Psoas muscle (tissue), 8 donors: Measurements from ENCODE around the gene NPRL2. TPM values are rescaled to one million over a fixed set of nuclear protein-coding genes. Genes with fewer than 3 reads are reported as not detected.
A peak's percentile ranks its signal among the peaks of the same experiment; 100 is the strongest.

Experiments
- ATAC-seq, 4 donors: fragments of 200-7000 bp; cut with Tn5 transposase; one replicate each; pipeline ENCODE4 v1.9.1; 2020; ENCODE audit warnings: moderate library complexity in 3 of 4, mild to moderate bottlenecking in 2 of 4
- DNase-seq, 2 donors: peaks; one replicate each; pipeline ENCODE4 v3.0.0-alpha.2; 2020
- H3K27ac ChIP-seq: fragments of 200-600 bp; one replicate; pipeline ENCODE4 v1.8.0; 2022
- H3K27me3 ChIP-seq, 3 donors: fragments of 200-600 bp in 1 of 3; one replicate each; pipeline versions ENCODE4 v1.6.1 to v1.8.0; 2013 to 2022; ENCODE audit warnings: low read length in 2 of 3, mild to moderate bottlenecking in 2 of 3, moderate library complexity in 1 of 3; ENCODE audit not compliant: insufficient read depth in 3 of 3
- H3K36me3 ChIP-seq, 2 donors: fragments of 200-600 bp in 1 of 2; one replicate each; pipeline versions ENCODE4 v1.6.1 to v1.8.0; 2013 to 2022; ENCODE audit warnings: low read depth in 1 of 2, mild to moderate bottlenecking in 1 of 2, moderate library complexity in 1 of 2; ENCODE audit not compliant: insufficient read depth in 1 of 2
- H3K4me1 ChIP-seq: fragments of 200-600 bp; one replicate; pipeline ENCODE4 v1.8.0; 2022
- H3K4me3 ChIP-seq: fragments of 200-600 bp; one replicate; pipeline ENCODE4 v1.8.0; 2022; ENCODE audit warnings: mild to moderate bottlenecking
- H3K9me3 ChIP-seq: fragments of 200-600 bp; one replicate; pipeline ENCODE4 v1.8.0; 2022
- CTCF ChIP-seq: fragments of 200-600 bp; IDR thresholded peaks from one replicate; pipeline ENCODE4 v1.8.0; 2022; ENCODE audit warnings: antibody characterized with exemption
- WGBS, 3 donors: extraction: QIAGEN DNeasy Blood & Tissue Kit; methylation state at CpG; one replicate each; pipeline versions ENCODE4 v1.1.6 to v1.1.7; 2013; 5-methylcytosine and 5-hydroxymethylcytosine counted together
- intact Hi-C, 2 donors: fragments of 100-400 bp; cut with DNase I; formaldehyde crosslinking; loops; one replicate each; pipeline versions ENCODE4 v1.11.0 to v1.14.2; 2022
- polyA plus RNA-seq, 3 donors: library from polyadenylated mRNA; stranded (reverse); fragments of 200-250 nt; gene quantifications; one replicate each; pipeline ENCODE4 v1.2.3, GENCODE V29; 2013
- total RNA-seq, 4 donors: library from RNA; stranded (reverse); fragmentation: NEBNext Ultra II Directional in 2 of 4; extraction: Animal tissue kit (Norgen Biotek cat#: 25700) in 2 of 4; gene quantifications; one replicate each; pipeline versions ENCODE4 v1.2.1 to v1.2.4, GENCODE V29; 2021 to 2023
- donor health status: healthy with polysubstance abuse.
- donor health status: DM: no; HTN: no; CAD: no; lungs with moderate emphysema.
- donor health status: Bipolar disorder and iron deficiency.
- donor health status: healthy.
- donor health status: DM: yes; HTN: yes; CAD: no.
- donor health status: DM: no; HTN: no; CAD: no.
- donor health status: DM: no; HTN: no; CAD: no.
- donor health status: DM: yes; HTN: yes; CAD: no.

Gene NPRL2
- total and polyA plus RNA-seq, 7 donors: 16.1 to 36.6 (median 21.6) TPM

GRCh38 chr3:50357481-50357880 lies 6.9 kb upstream of the NPRL2 start:
- ATAC-seq (no peak), DNase-seq (no peak)
- intact Hi-C loops: no loop called here
- no peak for TF ChIP-seq CTCF
- no peaks in the 10 kb centered on the region for H3K9me3 ChIP-seq
- H3K36me3 ChIP-seq: peaks cover 5 to 47% of the 10 kb centered on the region in 2 donors
- H3K27ac ChIP-seq: peak overlapping the region; percentile 95
- peaks cover 46% of the 10 kb centered on the region for H3K4me1 ChIP-seq
- WGBS, 3 donors: 41 to 90% (median 53%) methylated on average over 1 of the region's 1 CpG
- peak overlapping the region; percentile 82 for H3K4me3 ChIP-seq
- H3K27me3 ChIP-seq: no peaks in the 10 kb centered on the region

- WGBS, 3 donors: 13 to 31% (median 18%) methylated on average over 5 of the region's 5 CpGs
- Histone ChIP-seq H3K9me3 (no peaks in the 10 kb centered on the region), H3K27ac (peak overlapping the region; percentile 95), H3K4me1 (peaks cover 50% of the 10 kb centered on the region), H3K4me3 (peak overlapping the region; percentile 82), H3K27me3 (no peaks in the 10 kb centered on the region), H3K36me3 (peaks cover 5 to 47% of the 10 kb centered on the region in 2 donors)
- peak in 1 of 2 donors; percentile 67 for DNase-seq
- intact Hi-C loops: no loop called here
- TF ChIP-seq CTCF: no peak
- peak in 3 of 4 donors; percentile 21 to 44 (median 39) for ATAC-seq
These were observed 6.0 kb upstream of the NPRL2 start for GRCh38 chr3:50356553-50356952.

GRCh38 chr3:50355829-50356552 lies 5.4 kb upstream of the NPRL2 start:
- intact Hi-C loops: no loop called here
- Histone ChIP-seq H3K36me3 (peaks cover 5 to 47% of the 10 kb centered on the region in 2 donors), H3K4me1 (peaks cover 55% of the 10 kb centered on the region), H3K4me3 (peak overlapping the region; percentile 82), H3K27ac (peak overlapping the region; percentile 95), H3K27me3 (no peaks in the 10 kb centered on the region), H3K9me3 (no peaks in the 10 kb centered on the region)
- no peak for ATAC-seq
- no peak for DNase-seq
- 33 to 48% (median 36%) methylated on average over 5 of the region's 5 CpGs for WGBS, 3 donors
- TF ChIP-seq CTCF: no peak

GRCh38 chr3:50354850-50355249 lies 4.3 kb upstream of the NPRL2 start:
- Histone ChIP-seq H3K4me1 (peaks cover 55% of the 10 kb centered on the region), H3K9me3 (no peaks in the 10 kb centered on the region), H3K36me3 (peaks cover 5 to 47% of the 10 kb centered on the region in 2 donors), H3K27ac (no peak overlapping the region), H3K4me3 (no peak overlapping the region), H3K27me3 (no peaks in the 10 kb centered on the region)
- intact Hi-C loops: no loop called here
- no peak for ATAC-seq
- DNase-seq: no peak
- 71 to 81% (median 75%) methylated on average over 7 of the region's 7 CpGs for WGBS, 3 donors
- TF ChIP-seq CTCF: no peak
